GM12873 (cell line): Measurements from ENCODE around the gene KAT14.

Source experiments
- CTCF ChIP-seq: IDR thresholded peaks from 2 replicates; pipeline ENCODE4 v1.5.1; 2012; ENCODE audit warnings: low read depth, mild to moderate bottlenecking, moderate library complexity, low read length, control low read depth; ENCODE audit not compliant: insufficient read depth; ENCODE audit errors: missing control alignments

The KAT14 gene

GRCh38 chr20:18094191-18094590, 43.5 kb upstream of the KAT14 start:
- no peak for TF ChIP-seq CTCF

DNA sequence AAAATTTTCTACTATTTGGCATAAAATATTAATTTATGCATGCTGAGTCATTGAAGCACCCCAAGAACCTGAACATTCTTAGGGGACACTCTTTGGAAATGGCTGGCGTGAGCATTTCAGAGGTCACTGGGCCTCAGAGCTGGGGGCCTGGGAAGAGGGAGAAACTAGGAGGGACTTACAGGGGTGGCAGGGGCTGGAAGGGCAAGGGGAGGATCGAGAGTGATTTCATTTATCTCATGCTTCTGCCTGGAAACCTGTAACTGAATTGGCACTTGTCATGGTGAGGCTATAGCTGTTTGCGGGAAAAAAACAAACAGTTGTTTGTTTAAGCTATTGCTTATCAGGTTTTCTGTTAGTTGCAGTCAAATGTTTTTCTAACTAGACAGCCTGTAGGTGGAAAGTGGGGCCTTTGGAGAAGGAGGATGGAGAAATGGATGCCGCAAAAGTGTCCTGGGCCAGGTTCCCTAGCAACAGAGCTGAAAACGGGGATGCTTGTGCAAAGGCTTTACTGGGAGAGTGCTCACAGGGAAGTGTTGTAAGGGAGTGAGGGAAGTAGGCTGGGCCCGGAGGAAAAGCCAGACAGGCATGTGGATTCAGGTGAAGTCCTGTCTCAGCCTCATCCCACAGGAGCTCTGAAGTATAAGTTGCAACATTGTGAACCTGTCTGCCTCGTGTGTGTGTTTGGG, 36.4 kb upstream of the KAT14 start:
- TF ChIP-seq CTCF, result no peak

DNA sequence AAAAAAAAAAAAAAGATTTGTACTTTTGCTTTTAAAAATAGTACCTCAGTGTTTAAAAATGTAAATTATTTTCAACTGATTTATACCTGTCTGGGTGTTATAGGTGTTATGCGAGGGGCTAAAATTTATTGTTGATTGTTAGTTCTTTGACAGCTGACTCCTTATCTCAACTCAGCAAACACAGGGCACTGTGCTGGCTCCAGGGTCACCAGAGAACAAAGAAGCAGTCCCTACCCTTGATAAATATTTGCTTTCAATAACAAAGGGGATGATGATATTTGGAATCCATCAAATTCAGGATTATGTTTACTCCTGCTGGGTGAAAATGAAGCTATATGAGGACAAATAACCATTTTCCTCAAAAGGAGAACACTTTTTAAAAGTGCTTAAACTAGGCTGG, 34.2 kb upstream of the KAT14 start:
- TF ChIP-seq CTCF, result no peak

- TF ChIP-seq CTCF, result no peak
Observed at GRCh38 chr20:18108326-18108725, 29.3 kb upstream of the KAT14 start.

DNA sequence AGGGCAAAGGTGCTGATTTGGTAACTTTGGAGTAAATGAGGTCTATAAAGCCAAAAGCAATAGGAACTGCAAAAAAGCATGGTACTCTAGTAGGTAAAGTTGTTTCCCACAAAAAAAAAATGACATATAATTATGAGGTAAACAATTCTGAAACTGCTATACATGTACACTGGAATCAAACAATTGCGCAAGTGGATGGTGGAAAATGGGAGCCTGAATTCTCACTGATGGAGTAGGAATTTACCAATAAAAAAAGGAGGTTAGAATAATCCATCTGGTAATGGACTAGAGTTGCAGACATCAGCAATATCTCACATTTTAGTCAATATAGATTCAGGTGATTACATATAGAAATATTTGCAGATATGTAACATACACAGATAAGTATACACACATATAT, 5.0 kb upstream of the KAT14 start:
- TF ChIP-seq CTCF, result no peak

DNA sequence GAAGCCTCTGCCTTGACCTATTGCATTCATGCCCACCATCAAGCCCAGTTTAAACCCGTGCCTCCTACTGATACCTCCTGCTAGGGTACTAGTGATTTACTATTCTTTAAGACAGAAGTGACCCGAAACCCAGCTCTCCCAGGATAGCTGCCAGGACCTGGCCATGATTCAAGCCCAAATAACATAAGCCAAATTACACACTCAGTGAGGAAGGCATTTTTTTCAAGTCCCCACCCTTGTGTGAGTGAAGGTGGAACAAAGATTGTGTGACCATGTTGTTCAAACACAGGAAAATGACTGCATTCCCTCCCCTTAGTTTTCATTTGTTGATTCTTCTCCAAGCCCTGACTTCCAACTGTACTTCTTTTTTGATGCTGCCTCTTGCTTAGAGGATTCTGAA, 3.7 kb upstream of the KAT14 start:
- TF ChIP-seq CTCF, result no peak

- no peak for TF ChIP-seq CTCF
Observed at GRCh38 chr20:18138266-18138582, 561 bp downstream of the KAT14 start.
